Fibroblast of pulmonary artery (primary cell): ENCODE measurements around the gene ANKRD40.

Experiments
- DNase-seq: peaks from one replicate; pipeline ENCODE4 v3.0.0-alpha.2; 2010; ENCODE audit warnings: low read depth
- H3K4me3 ChIP-seq: replicated peaks from 2 replicates; pipeline ENCODE4 v1.5.1; 2011; ENCODE audit warnings: low read depth, mild to moderate bottlenecking, control low read depth, low read length, moderate library complexity
- CTCF ChIP-seq: IDR thresholded peaks from 2 replicates; pipeline ENCODE4 v1.5.1; 2011; ENCODE audit warnings: mild to moderate bottlenecking, control low read depth, low read length, inconsistent platforms; ENCODE audit errors: missing control alignments

The ANKRD40 gene

GRCh38 chr17:50645748-50646682 lies 61.7 kb downstream of the ANKRD40 start:
- TF ChIP-seq CTCF = no peak
- DNase-seq = no peak
- H3K4me3 ChIP-seq = no peak overlapping the region
